WI38 (cell line): Measurements from ENCODE around the gene NFXL1.

Experiments
- H3K4me3 ChIP-seq: 2 replicates; pipeline ENCODE4 v1.5.1; 2011; ENCODE audit warnings: low read depth, mild to moderate bottlenecking, control low read depth, low read length
- CTCF ChIP-seq: IDR thresholded peaks from 2 replicates; pipeline ENCODE4 v1.5.1; 2012; ENCODE audit warnings: low read depth, mild to moderate bottlenecking, control low read depth, low read length

NFXL1 gene

DNA sequence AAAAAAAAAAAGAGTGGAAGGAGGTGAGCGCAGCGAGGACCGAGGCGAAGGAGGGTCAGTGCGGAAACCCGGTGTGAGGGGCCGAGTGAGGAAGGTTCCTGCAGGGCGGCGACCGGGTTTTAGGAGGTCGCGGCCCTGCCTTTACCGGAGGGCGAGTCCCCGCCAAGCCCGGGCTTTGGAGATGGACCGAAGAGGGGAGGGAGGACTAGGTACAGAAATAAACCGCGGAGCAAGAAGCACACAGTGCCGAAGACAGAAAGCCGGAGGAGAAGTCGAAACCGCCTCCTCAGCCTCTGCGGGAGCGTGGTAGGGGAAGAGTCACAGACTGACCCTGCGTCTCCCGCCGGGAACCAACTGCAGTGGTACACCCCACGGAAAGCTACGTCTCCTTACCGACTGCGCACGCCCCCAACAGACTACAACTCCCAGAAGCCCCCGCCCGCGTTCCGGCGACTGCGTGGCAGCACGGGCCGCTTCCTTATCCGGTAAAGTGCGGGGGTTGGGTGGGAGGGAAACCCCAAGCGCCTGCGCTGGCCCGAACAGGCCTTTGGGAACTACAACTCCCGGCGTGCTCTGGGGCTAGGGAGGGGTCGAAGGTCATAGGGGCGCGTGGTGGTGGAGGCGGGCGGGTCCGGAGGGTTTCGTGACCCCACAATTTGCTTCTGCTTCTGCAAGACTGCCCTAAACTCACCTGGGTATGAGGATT, at the start of gene NFXL1:
TSS of gene NFXL1 (minus strand) at position 364 of the 706 bp plus-strand sequence. CDS start 380 bp downstream, outside the sequence.
- no peak for TF ChIP-seq CTCF

DNA sequence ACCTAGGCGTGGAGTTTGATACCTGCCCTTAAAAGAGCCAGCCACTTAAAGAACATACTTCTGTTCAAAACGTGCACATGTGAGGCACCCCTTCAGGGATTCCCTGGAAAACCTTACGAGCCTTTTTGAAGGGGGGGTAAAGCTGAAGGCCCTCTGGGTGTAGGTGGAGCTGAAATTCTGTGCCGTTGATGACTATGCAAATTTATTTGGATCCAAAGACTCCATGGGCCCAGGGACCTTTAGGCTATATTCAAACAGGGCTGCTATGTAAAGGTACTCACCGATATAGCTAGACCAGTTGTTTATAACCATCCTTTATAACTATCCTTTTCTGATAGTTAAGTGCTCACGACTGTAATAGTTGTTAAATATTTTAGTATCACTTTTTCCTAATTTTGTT, 40.3 kb upstream of the NFXL1 start:
- no peak for TF ChIP-seq CTCF
- H3K4me3 ChIP-seq, result no peak overlapping the region

More for the DNA sequence above, at the start of gene NFXL1:
- peak within 1 kb of the TSS; percentile 96 for H3K4me3 ChIP-seq

DNA sequence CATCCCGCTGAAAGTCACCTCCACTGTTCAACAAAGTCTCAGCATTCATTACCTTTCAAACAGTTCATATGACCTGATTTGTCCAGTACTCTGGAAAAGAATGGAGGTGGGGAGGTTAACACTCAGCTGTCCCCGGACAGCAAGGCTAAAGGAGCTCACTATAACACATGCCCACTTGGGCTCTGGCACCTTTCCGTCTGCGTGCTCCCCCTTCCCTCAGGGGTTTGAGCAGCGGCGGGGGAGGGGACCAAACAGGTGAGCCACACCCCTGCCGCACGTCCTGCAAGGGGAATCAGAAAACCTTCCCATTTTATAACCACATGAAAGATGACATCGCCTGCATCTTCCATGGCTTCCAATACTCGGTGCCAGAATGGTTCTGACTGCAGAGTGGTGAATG, 39.9 kb upstream of the NFXL1 start:
- no peak for TF ChIP-seq CTCF
- no peak overlapping the region for H3K4me3 ChIP-seq

GRCh38 chr4:47945930-47946726, 31.7 kb upstream of the NFXL1 start:
- TF ChIP-seq CTCF, result peak; percentile 8; the same call in 1 of the 2 replicates
- H3K4me3 ChIP-seq, result no peak overlapping the region

- no peak overlapping the region for H3K4me3 ChIP-seq
- no peak for TF ChIP-seq CTCF
Observed at GRCh38 chr4:47942081-47942819, 27.9 kb upstream of the NFXL1 start.

- no peak overlapping the region for H3K4me3 ChIP-seq
- TF ChIP-seq CTCF, result no peak
Observed at GRCh38 chr4:47939456-47939855, 25.1 kb upstream of the NFXL1 start.
